Gastrocnemius medialis (tissue), 4 donors: ENCODE results near the gene IGF2. TPM values are rescaled to one million over a fixed set of nuclear protein-coding genes. Genes with fewer than 3 reads are reported as not detected.

Source experiments
- ATAC-seq, 2 donors: fragments of 150-250 bp; one replicate each; pipeline ENCODE4 v1.9.1; 2016
- DNase-seq, 2 donors: peaks; one replicate each; pipeline ENCODE4 v3.0.0-alpha.2; 2019
- H3K27ac ChIP-seq, 4 donors: fragments of 200-600 bp; sonication (generic); 1 replicate in 1 of 4; 2 replicates in 3 of 4; pipeline ENCODE4 v1.5.1; 2016 to 2018; ENCODE audit warnings: mild to moderate bottlenecking in 2 of 4, moderate library complexity in 1 of 4
- H3K27me3 ChIP-seq, 3 donors: fragments of 200-600 bp; sonication (generic) in 2 of 3; 1 replicate in 1 of 3; 2 replicates in 2 of 3; pipeline versions ENCODE4 v1.5.1 to v1.6.0; 2016 to 2019; ENCODE audit warnings: mild to moderate bottlenecking in 1 of 3, moderate library complexity in 1 of 3
- H3K36me3 ChIP-seq, 2 donors: fragments of 200-600 bp; sonication (generic) in 1 of 2; one replicate each; pipeline ENCODE4 v1.5.1; 2017 to 2018
- H3K4me1 ChIP-seq, 2 donors: fragments of 200-600 bp; sonication (generic) in 1 of 2; one replicate each; pipeline ENCODE4 v1.5.1; 2016 to 2017; ENCODE audit warnings: mild to moderate bottlenecking in 2 of 2
- H3K4me3 ChIP-seq, 4 donors: fragments of 200-600 bp; sonication (generic) in 3 of 4; 1 replicate in 1 of 4; 2 replicates in 3 of 4; pipeline ENCODE4 v1.5.1; 2016 to 2019; ENCODE audit warnings: mild to moderate bottlenecking in 2 of 4
- H3K9me3 ChIP-seq, 3 donors: fragments of 200-600 bp; sonication (generic) in 2 of 3; 1 replicate in 1 of 3; 2 replicates in 2 of 3; pipeline ENCODE4 v1.5.1; 2016 to 2019
- CTCF ChIP-seq, 5 experiments: fragments of 450-650 bp in 3 of 5; fragments of 200-600 bp in 2 of 5; sonication (generic) in 2 of 5; IDR thresholded peaks in 4 of 5; conservative IDR thresholded peaks in 1 of 5; 1 replicate in 4 of 5; 2 replicates in 1 of 5; pipeline ENCODE4 v1.5.1; 2016 to 2019; ENCODE audit warnings: antibody characterized with exemption in 5 of 5, mild to moderate bottlenecking in 3 of 5, moderate library complexity in 3 of 5
- POLR2A ChIP-seq, 2 donors: fragments of 450-650 bp; IDR thresholded peaks; one replicate each; pipeline ENCODE4 v1.6.1; 2017; ENCODE audit warnings: antibody characterized with exemption in 2 of 2, mild to moderate bottlenecking in 2 of 2, moderate library complexity in 2 of 2
- in situ Hi-C, 4 donors: fragments of 200-750 bp; cut with MboI; loops; one replicate each; pipeline versions ENCODE4 v1.15.0 to v1.8.0; 2017; ENCODE audit warnings: low sequenced_read_pairs in 4 of 4
- intact Hi-C: fragments of 100-400 bp; cut with DNase I; formaldehyde crosslinking; loops from one replicate; pipeline ENCODE4 v1.15.1; 2023; ENCODE audit warnings: low total_unique reads
- total RNA-seq, 4 donors: library from RNA; depleted of rRNA; stranded (reverse); fragments of >200 nt; gene quantifications; one replicate each; pipeline versions ENCODE4 v1.1.0 to v1.2.3, GENCODE V29; 2016

The IGF2 gene
- total RNA-seq, 4 donors from 2014 or later = 21.6 to 42.4 (median 29.2) TPM

- Histone ChIP-seq H3K27ac (peak overlapping the region; percentile 41 to 77 (median 67)), H3K4me1 (peaks cover 21 to 30% of the 10 kb centered on the region in 2 donors), H3K4me3 (no peak overlapping the region), H3K36me3 (no peaks in the 10 kb centered on the region), H3K9me3 (no peaks in the 10 kb centered on the region), H3K27me3 (no peaks in the 10 kb centered on the region)
- DNase-seq (no peak), ATAC-seq (no peak)
- in situ Hi-C loops = no loop called here
- intact Hi-C loops = no loop called here
- TF ChIP-seq CTCF (IDR thresholded peaks at IDR 0.05 in 4 of 5, conservative IDR thresholded peaks at IDR 0.05 in 1 of 5) = no peak
- no peak for TF ChIP-seq POLR2A (IDR thresholded peaks at IDR 0.05)
Observed at GRCh38 chr11:2100361-2101170, 38.6 kb downstream of the IGF2 start.

GRCh38 chr11:2099516-2100349 is 39.5 kb downstream of the IGF2 start:
- ATAC-seq = no peak
- no peak for DNase-seq
- no peaks in the 10 kb centered on the region for H3K36me3 ChIP-seq
- H3K4me1 ChIP-seq = peaks cover 13 to 21% of the 10 kb centered on the region in 2 donors
- no peaks in the 10 kb centered on the region for H3K9me3 ChIP-seq
- H3K4me3 ChIP-seq = no peak overlapping the region
- intact Hi-C loops (no loop called here), in situ Hi-C loops (no loop called here)
- TF ChIP-seq CTCF (IDR thresholded peaks at IDR 0.05 in 4 of 5, conservative IDR thresholded peaks at IDR 0.05 in 1 of 5) (no peak), POLR2A (IDR thresholded peaks at IDR 0.05) (no peak)
- no peaks in the 10 kb centered on the region for H3K27me3 ChIP-seq
- peak overlapping the region; percentile 41 to 77 (median 67) for H3K27ac ChIP-seq

- Histone ChIP-seq H3K9me3 (no peaks in the 10 kb centered on the region), H3K27me3 (no peaks in the 10 kb centered on the region), H3K36me3 (no peaks in the 10 kb centered on the region), H3K27ac (peak overlapping the region in 3 of 4 donors; percentile 64 to 77 (median 70)), H3K4me3 (no peak overlapping the region), H3K4me1 (peaks cover 19 to 21% of the 10 kb centered on the region in 2 donors)
- intact Hi-C loops = no loop called here
- in situ Hi-C loops = no loop called here
- TF ChIP-seq CTCF (IDR thresholded peaks at IDR 0.05 in 4 of 5, conservative IDR thresholded peaks at IDR 0.05 in 1 of 5) (no peak), POLR2A (IDR thresholded peaks at IDR 0.05) (no peak)
- ATAC-seq (no peak), DNase-seq (no peak)
Observed at GRCh38 chr11:2098691-2099515, 40.3 kb downstream of the IGF2 start.

GRCh38 chr11:2097998-2098690 is 41.0 kb downstream of the IGF2 start:
- H3K36me3 ChIP-seq = no peaks in the 10 kb centered on the region
- in situ Hi-C loops = no loop called here
- peaks cover 27 to 28% of the 10 kb centered on the region in 2 donors for H3K4me1 ChIP-seq
- no peak for ATAC-seq
- no peaks in the 10 kb centered on the region for H3K27me3 ChIP-seq
- no peaks in the 10 kb centered on the region for H3K9me3 ChIP-seq
- peak overlapping the region; percentile 70 to 80 (median 75) for H3K27ac ChIP-seq
- intact Hi-C loops = no loop called here
- TF ChIP-seq POLR2A (IDR thresholded peaks at IDR 0.05) (no peak), CTCF (IDR thresholded peaks at IDR 0.05 in 4 of 5, conservative IDR thresholded peaks at IDR 0.05 in 1 of 5) (no peak)
- H3K4me3 ChIP-seq = no peak overlapping the region
- no peak for DNase-seq
